Subcutaneous adipose tissue (tissue), 4 donors: Measurements from ENCODE around the gene EEF2K. TPM values are rescaled to one million over a fixed set of nuclear protein-coding genes. Genes with fewer than 3 reads are reported as not detected.

Experiments used
- total RNA-seq, 4 donors: library from RNA; depleted of rRNA; stranded (reverse); fragments of >200 nt; gene quantifications; one replicate each; pipeline ENCODE4 v1.1.0, GENCODE V29; 2016
- TF ChIP-seq, protein P1 (sequence below): fragments of 450-650 bp; IDR thresholded peaks from one replicate; pipeline ENCODE4 v1.5.1; 2016; ENCODE audit warnings: low read depth, mild to moderate bottlenecking, control low read depth, antibody characterized with exemption, moderate library complexity

EEF2K gene
- 10 to 100 TPM; 24.6 to 55.6 (median 35.7) TPM for total RNA-seq

DNA sequence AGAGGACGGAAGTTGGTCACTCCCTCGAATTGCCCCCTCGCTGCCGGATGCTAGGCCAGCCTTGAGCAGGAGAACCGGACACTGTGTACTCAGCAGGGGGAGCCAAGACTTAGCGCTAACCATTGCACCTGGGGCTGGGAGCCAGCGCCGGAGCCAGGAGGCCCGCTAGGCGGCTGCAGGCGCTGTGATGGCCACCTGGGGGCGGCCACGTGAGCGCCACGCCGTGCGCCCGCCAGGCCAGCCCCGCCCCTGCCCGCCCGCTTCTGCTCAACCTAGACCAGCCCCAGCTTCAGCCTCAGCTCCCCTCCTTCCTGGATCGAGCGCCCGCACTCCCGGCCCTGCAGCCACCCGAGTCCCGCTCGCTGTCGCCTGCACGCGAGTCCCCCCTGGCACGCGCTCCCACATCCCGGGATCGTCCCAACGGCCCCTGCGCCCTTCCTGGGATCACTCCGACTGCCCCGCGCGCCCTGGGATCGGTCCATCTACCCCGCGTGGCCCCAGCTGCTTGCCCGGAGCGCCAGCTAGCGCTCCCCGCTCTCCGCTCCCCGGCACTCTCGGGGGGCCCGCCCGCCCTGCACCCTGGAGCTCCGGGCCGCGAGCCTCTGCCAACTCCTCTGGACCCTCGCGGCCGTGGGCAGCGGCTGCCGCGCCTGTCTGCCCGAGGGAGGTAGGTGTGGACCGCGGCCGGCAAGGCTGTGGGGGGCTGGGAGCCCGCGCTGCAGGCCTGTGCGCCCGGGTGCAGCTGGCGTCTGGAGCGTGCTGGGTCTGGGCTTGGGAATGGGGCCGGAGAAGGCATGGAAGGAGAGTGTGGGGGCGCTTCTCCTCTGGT is at the start of gene EEF2K:
Gene EEF2K (plus strand): TSS at position 266 of the 829 bp plus-strand sequence. CDS start 19,452 bp downstream, outside the sequence.
- TF ChIP-seq, protein P1, sequence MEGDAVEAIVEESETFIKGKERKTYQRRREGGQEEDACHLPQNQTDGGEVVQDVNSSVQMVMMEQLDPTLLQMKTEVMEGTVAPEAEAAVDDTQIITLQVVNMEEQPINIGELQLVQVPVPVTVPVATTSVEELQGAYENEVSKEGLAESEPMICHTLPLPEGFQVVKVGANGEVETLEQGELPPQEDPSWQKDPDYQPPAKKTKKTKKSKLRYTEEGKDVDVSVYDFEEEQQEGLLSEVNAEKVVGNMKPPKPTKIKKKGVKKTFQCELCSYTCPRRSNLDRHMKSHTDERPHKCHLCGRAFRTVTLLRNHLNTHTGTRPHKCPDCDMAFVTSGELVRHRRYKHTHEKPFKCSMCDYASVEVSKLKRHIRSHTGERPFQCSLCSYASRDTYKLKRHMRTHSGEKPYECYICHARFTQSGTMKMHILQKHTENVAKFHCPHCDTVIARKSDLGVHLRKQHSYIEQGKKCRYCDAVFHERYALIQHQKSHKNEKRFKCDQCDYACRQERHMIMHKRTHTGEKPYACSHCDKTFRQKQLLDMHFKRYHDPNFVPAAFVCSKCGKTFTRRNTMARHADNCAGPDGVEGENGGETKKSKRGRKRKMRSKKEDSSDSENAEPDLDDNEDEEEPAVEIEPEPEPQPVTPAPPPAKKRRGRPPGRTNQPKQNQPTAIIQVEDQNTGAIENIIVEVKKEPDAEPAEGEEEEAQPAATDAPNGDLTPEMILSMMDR = no peak

DNA sequence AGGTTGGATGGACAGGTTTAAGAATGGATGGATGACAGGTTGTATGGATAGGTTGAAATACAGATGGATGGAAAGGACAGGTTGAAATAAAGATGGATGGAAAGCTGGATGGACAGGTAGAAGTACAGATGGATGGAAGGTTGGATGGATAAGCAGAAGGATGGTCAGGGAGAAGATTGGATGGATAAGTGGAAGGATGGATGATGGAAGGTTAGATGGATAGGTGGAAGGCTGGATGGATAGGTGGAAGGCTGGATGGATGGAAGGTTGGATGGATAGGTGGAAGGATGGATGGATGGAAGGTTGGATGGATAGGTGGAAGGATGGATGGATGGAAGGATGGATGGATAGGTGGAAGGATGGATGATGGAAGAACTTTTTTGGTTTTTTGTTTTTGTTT is 44.7 kb upstream of the EEF2K start:
- TF ChIP-seq, protein P1 = no peak

DNA sequence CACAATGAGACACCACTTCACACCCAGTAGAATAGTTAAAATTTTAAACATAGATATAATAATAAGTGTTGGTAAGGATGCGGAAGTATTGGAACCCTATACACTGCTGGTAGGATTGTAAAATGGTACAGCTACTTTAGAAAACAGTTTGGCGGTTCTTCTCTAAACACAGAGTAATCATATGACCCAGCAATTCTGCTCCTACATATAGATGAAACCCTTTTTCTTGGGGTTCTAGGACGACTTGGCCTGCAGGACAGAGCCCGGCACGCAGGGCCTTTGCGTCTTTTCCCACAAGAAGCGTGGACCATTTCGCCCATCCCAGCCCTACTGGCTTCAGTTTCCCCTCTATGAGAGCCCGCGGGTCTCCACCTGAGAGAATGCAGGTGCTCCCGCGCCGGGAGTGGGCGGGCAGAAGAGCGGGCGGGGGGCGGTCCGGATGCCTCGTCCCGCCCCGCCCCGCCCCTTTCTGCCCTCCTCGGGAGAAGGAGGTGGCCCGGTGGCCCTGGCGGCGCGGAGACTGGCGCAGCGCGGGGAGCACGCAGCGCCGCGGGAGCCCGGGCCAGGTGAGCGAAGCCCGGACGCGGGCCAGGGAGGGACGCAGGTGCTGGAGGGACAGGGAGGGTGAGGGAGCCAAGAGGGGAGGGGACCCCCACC is 44.0 kb upstream of the EEF2K start, which contains the start of gene SDR42E2:
Gene SDR42E2 (plus strand): TSS at position 508 of the 657 bp plus-strand sequence. CDS start 3,077 bp downstream, outside the sequence.
- TF ChIP-seq, protein P1 = no peak

DNA sequence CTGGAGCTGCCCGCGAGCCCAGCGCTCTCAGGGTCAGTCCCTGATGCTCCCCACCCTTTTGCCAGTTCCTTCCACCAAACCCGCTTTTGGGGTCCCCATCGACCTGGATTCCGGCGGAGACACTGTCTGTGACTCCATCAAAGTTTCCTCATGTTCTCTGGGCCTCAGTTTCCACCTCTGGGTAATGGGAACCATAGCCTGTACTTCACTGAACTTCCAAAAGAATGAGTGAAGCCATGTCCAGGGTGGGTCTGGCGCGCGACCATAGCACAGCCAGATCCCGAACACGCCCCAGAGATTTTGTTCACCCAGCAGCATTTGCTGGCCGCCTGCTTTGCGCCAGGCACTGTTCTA is 43.4 kb upstream of the EEF2K start:
- TF ChIP-seq, protein P1 = no peak

DNA sequence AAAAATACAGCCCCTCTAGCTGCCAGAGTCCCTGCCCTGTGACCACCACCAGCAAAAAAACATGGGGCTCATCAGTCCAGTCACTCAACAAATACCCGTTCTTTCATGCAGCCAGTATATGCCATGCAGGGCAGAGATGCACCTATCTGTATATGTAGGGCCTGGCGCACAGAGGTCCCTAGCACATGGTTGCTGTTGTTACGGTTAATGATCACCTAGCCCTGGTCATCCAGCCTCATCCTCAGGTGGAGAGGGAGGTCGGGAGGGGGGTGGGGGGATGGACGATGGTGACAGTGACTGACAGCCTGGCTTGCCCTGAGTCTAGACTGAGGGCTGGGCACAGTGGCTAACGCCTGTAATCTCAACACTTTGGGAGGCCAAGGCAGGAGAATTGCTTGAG is 42.3 kb upstream of the EEF2K start:
- TF ChIP-seq, protein P1 = no peak

DNA sequence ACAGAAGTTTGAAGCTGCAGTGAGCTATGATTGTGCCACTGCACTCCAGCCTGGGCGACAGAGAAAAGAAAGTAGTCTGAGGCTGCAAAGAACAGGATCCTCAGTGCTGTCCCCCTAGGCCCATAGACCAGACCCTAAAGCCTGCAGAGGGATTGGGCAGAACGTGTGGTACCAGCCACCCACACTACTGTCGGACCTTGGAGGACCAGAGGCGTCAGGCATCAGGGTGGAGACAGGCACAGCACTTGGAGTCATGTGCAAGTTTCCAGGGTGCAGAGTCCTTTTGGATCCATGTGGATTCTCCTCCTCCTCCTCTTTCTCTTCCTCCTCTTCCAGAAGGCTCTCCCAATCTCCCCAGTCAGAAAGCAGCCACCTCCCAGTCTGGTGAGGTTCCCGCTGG is 41.6 kb upstream of the EEF2K start:
- TF ChIP-seq, protein P1 = no peak
